ENCODE data around the gene ADCY5.

The ADCY5 gene

DNA sequence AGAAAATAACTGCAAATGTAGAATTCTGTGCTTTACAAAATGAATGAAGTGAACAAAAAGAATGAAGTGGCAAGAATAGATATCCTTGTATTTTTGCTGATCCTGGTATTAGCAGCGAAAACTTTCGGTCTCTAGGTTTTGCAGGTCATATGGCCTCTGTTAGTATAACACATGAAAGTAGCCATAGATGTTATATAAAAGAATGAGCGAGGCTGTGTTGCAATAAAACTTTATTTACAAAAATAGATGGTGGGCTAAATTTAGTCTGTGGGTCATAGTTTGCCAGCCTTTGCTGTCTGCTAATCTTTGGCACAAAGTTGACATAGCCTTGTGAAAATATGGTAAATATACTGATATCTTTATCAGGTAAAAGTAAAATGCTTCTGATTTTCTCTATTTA lies 212.0 kb downstream of the ADCY5 start:
- DNase-seq: no peak

Data from COR-L47 (cell line).